H1 (cell line): ENCODE results near the gene CTNNA3. TPM values are rescaled to one million over a fixed set of nuclear protein-coding genes. Genes with fewer than 3 reads are reported as not detected.

Source experiments
- CTCF ChIA-PET: fragments of 300-600 bp; sonication (Branson Sonifier 250); formaldehyde crosslinking; loops from one replicate; lab custom pipeline; 2021; ENCODE audit not compliant: partially characterized antibody; lab: Charles Lee
- POLR2A ChIA-PET: fragments of 300-600 bp; sonication (Branson Sonifier 250); formaldehyde crosslinking; loops from one replicate; lab custom pipeline; 2021; ENCODE audit warnings: inconsistent platforms; ENCODE audit not compliant: partially characterized antibody; lab: Charles Lee
- DNase-seq, 2 experiments: peaks; one replicate each; pipeline versions ENCODE4 v3.0.0 to v3.0.0-alpha.2; 2010 to 2022; ENCODE audit warnings: low spot score in 2 of 2, low read depth in 1 of 2, mixed read lengths in 1 of 2
- FAIRE-seq: peaks from 2 replicates; lab custom pipeline; 2011; peaks lifted over from hg19 to GRCh38; lab: Jason Lieb, UNC
- H2AFZ ChIP-seq: 2 replicates; pipeline ENCODE4 v1.8.1; 2012; ENCODE audit warnings: low read length, inconsistent platforms
- H2AK5ac ChIP-seq: 2 replicates; pipeline ENCODE4 v1.6.1; 2013; ENCODE audit warnings: low read depth, low read length
- H2BK120ac ChIP-seq: replicated peaks from 2 replicates; pipeline ENCODE3; 2013; ENCODE audit warnings: low read depth, low read length, inconsistent platforms
- H2BK12ac ChIP-seq: 2 replicates; pipeline ENCODE4 v1.6.1; 2013; ENCODE audit warnings: low read depth, low read length
- H2BK15ac ChIP-seq: 2 replicates; pipeline ENCODE4 v1.6.1; 2013; ENCODE audit warnings: low read length
- H2BK20ac ChIP-seq: 2 replicates; pipeline ENCODE4 v1.6.1; 2013; ENCODE audit warnings: low read length
- H2BK5ac ChIP-seq: 2 replicates; pipeline ENCODE4 v1.6.1; 2013; ENCODE audit warnings: low read depth, low read length
- H3K14ac ChIP-seq: 2 replicates; pipeline ENCODE4 v1.6.1; 2013; ENCODE audit warnings: inconsistent platforms; ENCODE audit not compliant: insufficient read length
- H3K18ac ChIP-seq: 2 replicates; pipeline ENCODE4 v1.6.1; 2013; ENCODE audit warnings: low read length; ENCODE audit errors: extremely low read depth
- H3K23ac ChIP-seq: 2 replicates; pipeline ENCODE4 v1.6.1; 2013; ENCODE audit warnings: inconsistent platforms; ENCODE audit not compliant: insufficient read length
- H3K23me2 ChIP-seq: 2 replicates; pipeline ENCODE4 v1.6.1; 2013; ENCODE audit warnings: low read depth, low read length
- H3K27ac ChIP-seq: 2 replicates; pipeline ENCODE4 v1.6.1; 2011; ENCODE audit warnings: low read depth, low read length, inconsistent platforms
- H3K27me3 ChIP-seq, 4 experiments: replicated peaks in 1 of 4; 1 replicate in 1 of 4; 2 replicates in 3 of 4; pipeline versions ENCODE4 v1.6.1 to v1.8.1; 2011 to 2013; ENCODE audit warnings: low read length in 3 of 4, mild to moderate bottlenecking in 3 of 4, inconsistent platforms in 2 of 4, mixed read lengths in 2 of 4, moderate library complexity in 1 of 4; ENCODE audit not compliant: control insufficient read depth in 3 of 4, insufficient read depth in 3 of 4; ENCODE audit errors: extremely low read depth in 1 of 4
- H3K36me3 ChIP-seq, 4 experiments: 2 replicates each; pipeline versions ENCODE4 v1.6.1 to v1.8.1; 2011 to 2013; ENCODE audit warnings: mild to moderate bottlenecking in 4 of 4, low read length in 3 of 4, moderate library complexity in 2 of 4, control low read depth in 1 of 4, inconsistent platforms in 1 of 4; ENCODE audit not compliant: insufficient read depth in 4 of 4, control insufficient read depth in 2 of 4
- H3K4ac ChIP-seq: replicated peaks from 2 replicates; pipeline ENCODE3; 2013; ENCODE audit warnings: low read length, low read depth, mixed read lengths, inconsistent platforms; ENCODE audit not compliant: insufficient read length
- H3K4me1 ChIP-seq, 4 experiments: replicated peaks in 1 of 4; 1 replicate in 1 of 4; 2 replicates in 3 of 4; pipeline versions ENCODE4 v1.6.1 to v1.8.1; 2011 to 2013; ENCODE audit warnings: low read length in 3 of 4, inconsistent platforms in 2 of 4, mixed read lengths in 1 of 4; ENCODE audit not compliant: insufficient read depth in 4 of 4, control insufficient read depth in 3 of 4
- H3K4me2 ChIP-seq, 2 experiments: 2 replicates each; pipeline versions ENCODE4 v1.6.1 to v1.8.1; 2011 to 2013; ENCODE audit warnings: low read depth in 2 of 2, low read length in 2 of 2, control low read depth in 1 of 2, inconsistent platforms in 1 of 2, mild to moderate bottlenecking in 1 of 2; ENCODE audit not compliant: insufficient read depth in 1 of 2
- H3K4me3 ChIP-seq, 4 experiments: fragments of 200-600, 300-600 bp in 1 of 4; sonication (generic), shearing (Covaris generic), sonication (Bioruptor Twin) in 1 of 4; 2 replicates each; pipeline versions ENCODE4 v1.5.1 to v1.8.1; 2011 to 2016; ENCODE audit warnings: low read length in 4 of 4, low read depth in 3 of 4, control low read depth in 2 of 4, inconsistent platforms in 2 of 4, mild to moderate bottlenecking in 2 of 4, mixed read lengths in 1 of 4, moderate library complexity in 1 of 4; ENCODE audit not compliant: insufficient read depth in 2 of 4; ENCODE audit errors: extremely low read depth in 1 of 4
- H3K56ac ChIP-seq: replicated peaks from 2 replicates; pipeline ENCODE3; 2013; ENCODE audit warnings: low read depth, mild to moderate bottlenecking, mixed read lengths, low read length, inconsistent platforms; ENCODE audit not compliant: insufficient read length
- H3K79me1 ChIP-seq: 2 replicates; pipeline ENCODE4 v1.6.1; 2013; ENCODE audit warnings: low read depth, low read length, control low read depth
- H3K79me2 ChIP-seq, 2 experiments: 2 replicates each; pipeline versions ENCODE4 v1.6.1 to v1.8.1; 2012 to 2013; ENCODE audit warnings: low read length in 2 of 2, mild to moderate bottlenecking in 2 of 2, inconsistent platforms in 1 of 2; ENCODE audit not compliant: insufficient read depth in 2 of 2, control insufficient read depth in 1 of 2
- H3K9ac ChIP-seq, 4 experiments: replicated peaks in 1 of 4; 1 replicate in 1 of 4; 2 replicates in 3 of 4; pipeline versions ENCODE4 v1.6.1 to v1.8.1; 2011 to 2013; ENCODE audit warnings: low read depth in 3 of 4, low read length in 3 of 4, control low read depth in 2 of 4, mild to moderate bottlenecking in 2 of 4, moderate library complexity in 2 of 4, inconsistent platforms in 1 of 4; ENCODE audit errors: extremely low read depth in 1 of 4
- H3K9me3 ChIP-seq, 2 experiments: 2 replicates each; pipeline versions ENCODE4 v1.6.1 to v1.8.1; 2012 to 2013; ENCODE audit warnings: mild to moderate bottlenecking in 2 of 2, moderate library complexity in 2 of 2, control low read depth in 1 of 2, inconsistent platforms in 1 of 2, low read depth in 1 of 2, low read length in 1 of 2, mixed read lengths in 1 of 2; ENCODE audit not compliant: insufficient read depth in 2 of 2
- H4K20me1 ChIP-seq, 2 experiments: replicated peaks in 1 of 2; 2 replicates each; pipeline versions ENCODE3 to v1.8.1; 2011 to 2013; ENCODE audit warnings: inconsistent platforms in 2 of 2, low read length in 2 of 2, mild to moderate bottlenecking in 1 of 2; ENCODE audit not compliant: insufficient read depth in 2 of 2, control insufficient read depth in 1 of 2
- H4K5ac ChIP-seq: 2 replicates; pipeline ENCODE4 v1.6.1; 2013; ENCODE audit warnings: low read length, low read depth, mixed read lengths, inconsistent platforms; ENCODE audit not compliant: insufficient read length
- H4K8ac ChIP-seq: 2 replicates; pipeline ENCODE4 v1.8.0; 2013; ENCODE audit warnings: mild to moderate bottlenecking, moderate library complexity, low read length, inconsistent platforms; ENCODE audit not compliant: insufficient read depth; ENCODE audit errors: extremely low read depth
- H4K91ac ChIP-seq: replicated peaks from 2 replicates; pipeline ENCODE3; 2013; ENCODE audit warnings: low read length, mixed read lengths, inconsistent platforms; ENCODE audit not compliant: insufficient read length
- WGBS, 2 experiments: shearing (Covaris generic) in 1 of 2; methylation state at CpG; one replicate each; pipeline versions ENCODE4 v1.1.6 to v1.1.7; 2013 to 2015; ENCODE audit warnings: low lambda C conversion rate in 2 of 2, mixed read lengths in 2 of 2, inconsistent platforms in 1 of 2, low coverage in 1 of 2, missing lambda C conversion rate in 1 of 2; ENCODE audit not compliant: insufficient replicate concordance in 2 of 2, insufficient coverage in 1 of 2, insufficient read length in 1 of 2; ENCODE audit errors: extremely low coverage in 1 of 2, missing lambda C conversion rate in 1 of 2; 5-methylcytosine and 5-hydroxymethylcytosine counted together
- polyA plus RNA-seq, 7 experiments: library from polyadenylated mRNA; depleted of rRNA in 3 of 7; stranded (reverse) in 5 of 7; unstranded in 2 of 7; fragments of >200 nt in 5 of 7; fragments of 200-250 nt in 2 of 7; gene quantifications; 1 replicate in 5 of 7; 2 replicates in 1 of 7; 4 replicates in 1 of 7; pipeline versions ENCODE4 v1.2.1 to v1.2.3, GENCODE V29; 2011 to 2013; ENCODE audit warnings: missing spikeins in 2 of 7, mixed read lengths in 2 of 7
- total RNA-seq: library from RNA; stranded (reverse); fragmentation: NEBNext Ultra II Directional; extraction: Animal tissue kit (Norgen Biotek cat#: 25700); gene quantifications from 2 replicates; pipeline ENCODE4 v1.2.1, GENCODE V29; 2021

The CTNNA3 gene
- total and polyA plus RNA-seq, 2 of the 8 experiments (the other 6 are each of a cell fraction or from before 2014, with no cell fraction given) = 1.3 to 1.5 TPM

GRCh38 chr10:67239864-67240497, 456.0 kb downstream of the CTNNA3 start:
- H4K8ac ChIP-seq = no peak overlapping the region

More at GRCh38 chr10:67239864-67240497, 456.0 kb downstream of the CTNNA3 start:
- Histone ChIP-seq H2BK120ac (no peak overlapping the region), H4K20me1 (no peaks in the 10 kb centered on the region), H3K4ac (no peak overlapping the region), H3K18ac (no peak overlapping the region), H2BK20ac (no peak overlapping the region), H2AK5ac (no peak overlapping the region), H3K9ac (no peak overlapping the region), H3K27me3 (no peaks in the 10 kb centered on the region), H3K14ac (no peak overlapping the region), H3K4me3 (no peak overlapping the region), H3K79me2 (no peaks in the 10 kb centered on the region), H3K9me3 (no peaks in the 10 kb centered on the region), H4K5ac (no peak overlapping the region), H3K79me1 (no peaks in the 10 kb centered on the region), H4K91ac (no peak overlapping the region), H3K4me1 (peaks cover 0 to 3% (median 3%) of the 10 kb centered on the region in 4 experiments; a peak in 3 of 7 replicates), H3K36me3 (no peaks in the 10 kb centered on the region), H2BK15ac (no peak overlapping the region), H3K23ac (no peak overlapping the region), H3K27ac (no peak overlapping the region), H3K56ac (no peak overlapping the region), H2BK5ac (no peak overlapping the region), H3K23me2 (no peaks in the 10 kb centered on the region), H2BK12ac (no peak overlapping the region), H2AFZ (no peak overlapping the region), H3K4me2 (no peak overlapping the region)
- ChIA-PET POLR2A (no interaction called here), CTCF (interaction anchor here (1.2 kb wide), 1 partner anchor 15 kb away, joined by 3 read pairs; no protein-coding TSS in a partner anchor)
- FAIRE-seq (no peak), DNase-seq (no peak)
- WGBS, 2 experiments = 89% methylated on average over 2 of the region's 2 CpGs; no CpG with 5 or more reads in 1 of the 2 experiments
